Right cardiac atrium (tissue), 5 donors: ENCODE measurements around the gene NDST1. TPM values are rescaled to one million over a fixed set of nuclear protein-coding genes. Genes with fewer than 3 reads are reported as not detected.
"Not testable (repeated sequence)": the region's sequence is repeated elsewhere in the genome, so short reads cannot be mapped to it uniquely, and the experiment has no call there.

ENCODE experiments used
- ATAC-seq, 2 donors: fragments of 200-7000 bp; cut with Tn5 transposase; one replicate each; pipeline versions ENCODE4 v1.8.0 to v1.9.1; 2020; ENCODE audit warnings: moderate library complexity in 2 of 2, mild to moderate bottlenecking in 1 of 2
- DNase-seq, 3 donors: peaks; one replicate each; pipeline ENCODE4 v3.0.0-alpha.2; 2020
- H3K27ac ChIP-seq: one replicate; pipeline ENCODE4 v1.5.1; 2013; ENCODE audit warnings: mild to moderate bottlenecking, low read length, control low read depth, moderate library complexity
- H3K27me3 ChIP-seq: one replicate; pipeline ENCODE4 v1.6.1; 2013; ENCODE audit not compliant: control insufficient read depth, insufficient read depth
- H3K4me1 ChIP-seq: one replicate; pipeline ENCODE4 v1.6.1; 2013; ENCODE audit warnings: low read length; ENCODE audit not compliant: control insufficient read depth, insufficient read depth
- H3K4me3 ChIP-seq: one replicate; pipeline ENCODE4 v1.5.1; 2013; ENCODE audit warnings: low read length, control low read depth
- H3K9me3 ChIP-seq: one replicate; pipeline ENCODE4 v1.6.1; 2013; ENCODE audit warnings: low read length; ENCODE audit not compliant: control insufficient read depth
- WGBS: extraction: QIAGEN DNeasy Blood & Tissue Kit; methylation state at CpG from one replicate; pipeline ENCODE4 v1.1.7; 2013; 5-methylcytosine and 5-hydroxymethylcytosine counted together
- intact Hi-C, 4 donors: fragments of 100-400 bp; cut with DNase I; formaldehyde crosslinking; loops; one replicate each; pipeline versions ENCODE4 v1.11.0 to v1.14.0; 2022 to 2023
- polyA plus RNA-seq: library from polyadenylated mRNA; stranded (reverse); fragments of 200-250 nt; gene quantifications from one replicate; pipeline ENCODE4 v1.2.3, GENCODE V29; 2013
- total RNA-seq, 4 donors: library from RNA; stranded (reverse); fragmentation: NEBNext Ultra II Directional; extraction: Animal tissue kit (Norgen Biotek cat#: 25700); gene quantifications; one replicate each; pipeline ENCODE4 v1.2.1, GENCODE V29; 2021
- donor health status: healthy with polysubstance abuse.
- donor health status: DM: no; HTN: yes; CAD: no.
- donor health status: DM: no; HTN: no; CAD: no.
- donor health status: DM: no; HTN: yes; CAD: no; lungs with severe emphysema.
- donor health status: DM: yes; HTN: yes; CAD: no.

Gene NDST1
- total and polyA plus RNA-seq, 5 donors, result 45.9 to 67.8 (median 54.9) TPM

- H3K4me1 ChIP-seq, ATAC-seq, H3K27me3 ChIP-seq, H3K4me3 ChIP-seq, H3K9me3 ChIP-seq, intact Hi-C loops, H3K27ac ChIP-seq, DNase-seq: not testable (repeated sequence)
- 89% methylated on average over 6 of the region's 6 CpGs for WGBS
Observed at GRCh38 chr5:150476568-150476967, 31.4 kb upstream of the NDST1 start.

DNA sequence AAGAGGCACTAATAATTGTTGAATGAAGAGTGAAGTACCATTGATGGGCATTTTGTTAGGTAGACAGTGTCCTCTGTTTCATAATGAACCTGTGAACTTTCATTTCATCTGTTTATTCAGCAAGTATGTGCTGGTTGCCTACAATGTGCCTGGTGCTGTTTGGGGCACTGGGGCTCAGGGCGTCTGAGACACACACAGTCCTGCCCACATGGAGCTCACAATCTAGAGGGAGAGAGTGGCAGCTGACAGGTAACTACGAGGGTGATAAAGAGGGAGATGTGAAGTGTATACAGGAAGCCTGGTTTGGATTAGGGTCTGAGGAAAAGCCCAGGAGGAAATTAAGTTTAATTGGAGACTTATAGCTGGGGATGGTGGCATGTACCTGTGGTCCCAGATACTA lies 28.5 kb upstream of the NDST1 start:
- no peak overlapping the region for H3K4me3 ChIP-seq
- H3K27me3 ChIP-seq, result no peaks in the 10 kb centered on the region
- intact Hi-C loops, result no loop called here
- H3K9me3 ChIP-seq, result no peaks in the 10 kb centered on the region
- H3K4me1 ChIP-seq, result no peaks in the 10 kb centered on the region
- H3K27ac ChIP-seq, result no peak overlapping the region
- DNase-seq (no peak), ATAC-seq (no peak)
- WGBS, result 72% methylated on average over 2 of the region's 2 CpGs

GRCh38 chr5:150481708-150481965 lies 26.3 kb upstream of the NDST1 start:
- ATAC-seq, result no peak

GRCh38 chr5:150481972-150482406 lies 25.9 kb upstream of the NDST1 start:
- Histone ChIP-seq H3K4me3 (no peak overlapping the region), H3K4me1 (no peaks in the 10 kb centered on the region), H3K9me3 (no peaks in the 10 kb centered on the region), H3K27ac (no peak overlapping the region), H3K27me3 (no peaks in the 10 kb centered on the region)
- intact Hi-C loops, result no loop called here
- 53% methylated on average over 6 of the region's 6 CpGs for WGBS
- DNase-seq (no peak), ATAC-seq (no peak)

More at GRCh38 chr5:150481708-150481965, 26.3 kb upstream of the NDST1 start:
- no peak overlapping the region for H3K27ac ChIP-seq
- H3K4me1 ChIP-seq, result no peaks in the 10 kb centered on the region
- WGBS, result 89% methylated on average over 6 of the region's 6 CpGs
- H3K9me3 ChIP-seq, result no peaks in the 10 kb centered on the region
- no peak for DNase-seq
- H3K27me3 ChIP-seq, result no peaks in the 10 kb centered on the region
- intact Hi-C loops, result no loop called here
- no peak overlapping the region for H3K4me3 ChIP-seq

- WGBS, result 12% methylated on average over 28 of the region's 28 CpGs
- Histone ChIP-seq H3K27me3 (no peaks in the 10 kb centered on the region), H3K4me1 (peaks cover 24% of the 10 kb centered on the region), H3K9me3 (no peaks in the 10 kb centered on the region), H3K27ac (peak overlapping the region; percentile 99), H3K4me3 (peak overlapping the region; percentile 100)
- intact Hi-C loops, result loop anchor here (5.0 kb wide), 1 partner anchor 37 kb away; no protein-coding TSS in a partner anchor
- DNase-seq (no peak), ATAC-seq (peak in 1 of 2 donors; percentile 4)
Observed at GRCh38 chr5:150484964-150485692, 22.8 kb upstream of the NDST1 start.

DNA sequence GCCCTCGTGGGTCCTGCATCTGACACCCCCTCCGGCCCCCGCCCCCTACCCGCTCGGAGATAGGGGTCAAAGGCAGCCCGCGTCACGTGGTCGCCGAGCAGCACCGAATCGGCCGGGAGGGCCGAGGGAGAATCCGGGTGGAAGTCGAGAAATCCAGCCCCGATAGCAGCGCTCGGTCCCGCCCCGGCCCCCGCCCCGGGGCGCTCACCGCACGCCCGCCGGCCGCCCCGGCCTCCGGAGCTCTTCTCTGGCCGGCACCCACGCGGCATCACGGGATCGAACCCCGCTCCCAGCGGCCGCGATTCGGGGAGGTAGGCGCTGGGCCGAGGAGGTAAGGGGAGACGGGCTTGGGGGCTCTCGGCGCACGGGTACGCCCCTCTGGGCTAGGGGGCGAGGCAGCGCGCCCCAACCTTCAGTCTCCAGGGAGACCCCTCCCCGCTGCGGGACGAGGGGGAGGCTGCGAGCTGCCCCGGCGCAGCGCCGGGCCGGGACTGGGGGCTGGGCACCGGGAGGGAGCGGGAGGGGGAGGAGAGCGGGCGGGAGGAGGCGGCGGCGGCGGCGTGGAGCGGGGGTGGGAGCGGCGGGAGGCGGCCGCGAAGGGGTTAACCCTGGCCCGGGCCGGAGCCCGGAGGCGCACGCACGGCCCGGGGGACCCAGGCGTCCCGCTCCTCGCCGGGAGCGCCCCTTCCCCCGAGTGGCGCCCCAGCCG lies 22.1 kb upstream of the NDST1 start:
- peaks cover 31% of the 10 kb centered on the region for H3K4me1 ChIP-seq
- ATAC-seq (peak; percentile 57 to 65), DNase-seq (peak; percentile 81 to 92 (median 92))
- H3K27ac ChIP-seq, result peak overlapping the region; percentile 99
- intact Hi-C loops, result loop anchor here (5.0 kb wide), 1 partner anchor 36 kb away; no protein-coding TSS in a partner anchor
- H3K4me3 ChIP-seq, result peak overlapping the region; percentile 100
- whole genome bisulfite sequencing, result under 1% methylated on average over 89 of the region's 90 CpGs
- H3K27me3 ChIP-seq, result no peaks in the 10 kb centered on the region
- no peaks in the 10 kb centered on the region for H3K9me3 ChIP-seq

- under 1% methylated on average over 60 of the region's 60 CpGs for WGBS
- Histone ChIP-seq H3K27ac (peak overlapping the region; percentile 99), H3K27me3 (no peaks in the 10 kb centered on the region), H3K4me3 (peak overlapping the region; percentile 100), H3K9me3 (no peaks in the 10 kb centered on the region), H3K4me1 (peaks cover 35% of the 10 kb centered on the region)
- DNase-seq (peak; percentile 60 to 85 (median 80)), ATAC-seq (peak; percentile 13 to 35)
- intact Hi-C loops, result loop anchor here (5.0 kb wide), 1 partner anchor 36 kb away; no protein-coding TSS in a partner anchor
Observed at GRCh38 chr5:150486402-150487198, 21.3 kb upstream of the NDST1 start.

DNA sequence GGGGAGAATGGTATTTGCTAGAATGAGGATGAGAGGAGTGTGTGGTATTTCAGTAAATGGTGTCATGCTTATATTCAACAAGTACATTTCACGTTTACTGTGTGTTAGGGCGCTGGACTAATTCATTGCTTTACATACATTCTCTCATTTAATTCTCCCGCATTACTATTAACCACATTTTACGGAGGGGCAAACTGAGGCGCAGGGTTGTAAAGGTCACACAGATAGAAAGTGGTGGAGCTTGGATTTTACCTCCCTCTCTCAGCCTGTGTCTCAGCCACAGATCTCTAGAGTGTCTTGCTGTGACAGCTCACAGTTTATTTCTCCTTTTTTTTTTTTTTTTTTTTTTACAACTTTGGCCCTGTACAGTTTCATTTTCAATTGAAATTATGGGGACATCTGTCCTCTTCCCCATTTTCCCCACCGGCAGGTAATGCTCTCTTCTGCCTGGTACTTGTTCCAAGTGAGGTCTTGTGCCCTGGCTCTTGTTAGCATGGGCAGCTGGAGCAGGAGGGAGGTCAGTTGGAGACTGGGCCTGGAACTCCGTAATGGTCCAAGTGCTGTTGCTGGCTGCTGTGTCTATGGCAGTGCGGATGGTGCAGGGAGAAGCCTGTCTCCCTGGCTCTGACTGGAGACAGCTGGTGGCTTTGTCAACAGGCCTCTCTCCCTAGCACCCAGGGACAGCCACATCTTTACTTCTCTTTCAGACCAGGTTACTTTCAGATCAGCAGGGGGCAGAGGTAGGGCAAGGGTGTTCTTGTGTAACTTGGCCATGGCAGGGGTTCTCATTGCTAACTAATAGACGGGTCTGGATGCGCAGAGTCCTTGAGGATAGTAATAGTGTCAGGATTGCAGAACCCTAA lies 20.5 kb upstream of the NDST1 start:
- Histone ChIP-seq H3K4me1 (peaks cover 41% of the 10 kb centered on the region), H3K9me3 (no peaks in the 10 kb centered on the region), H3K4me3 (peak overlapping the region; percentile 100), H3K27me3 (no peaks in the 10 kb centered on the region), H3K27ac (peak overlapping the region; percentile 99)
- intact Hi-C loops, result loop anchor here (5.0 kb wide), 1 partner anchor 35 kb away; no protein-coding TSS in a partner anchor
- WGBS, result 27% methylated on average over 10 of the region's 10 CpGs
- ATAC-seq (peak; percentile 34 to 45), DNase-seq (peak; percentile 47 to 76 (median 73))

DNA sequence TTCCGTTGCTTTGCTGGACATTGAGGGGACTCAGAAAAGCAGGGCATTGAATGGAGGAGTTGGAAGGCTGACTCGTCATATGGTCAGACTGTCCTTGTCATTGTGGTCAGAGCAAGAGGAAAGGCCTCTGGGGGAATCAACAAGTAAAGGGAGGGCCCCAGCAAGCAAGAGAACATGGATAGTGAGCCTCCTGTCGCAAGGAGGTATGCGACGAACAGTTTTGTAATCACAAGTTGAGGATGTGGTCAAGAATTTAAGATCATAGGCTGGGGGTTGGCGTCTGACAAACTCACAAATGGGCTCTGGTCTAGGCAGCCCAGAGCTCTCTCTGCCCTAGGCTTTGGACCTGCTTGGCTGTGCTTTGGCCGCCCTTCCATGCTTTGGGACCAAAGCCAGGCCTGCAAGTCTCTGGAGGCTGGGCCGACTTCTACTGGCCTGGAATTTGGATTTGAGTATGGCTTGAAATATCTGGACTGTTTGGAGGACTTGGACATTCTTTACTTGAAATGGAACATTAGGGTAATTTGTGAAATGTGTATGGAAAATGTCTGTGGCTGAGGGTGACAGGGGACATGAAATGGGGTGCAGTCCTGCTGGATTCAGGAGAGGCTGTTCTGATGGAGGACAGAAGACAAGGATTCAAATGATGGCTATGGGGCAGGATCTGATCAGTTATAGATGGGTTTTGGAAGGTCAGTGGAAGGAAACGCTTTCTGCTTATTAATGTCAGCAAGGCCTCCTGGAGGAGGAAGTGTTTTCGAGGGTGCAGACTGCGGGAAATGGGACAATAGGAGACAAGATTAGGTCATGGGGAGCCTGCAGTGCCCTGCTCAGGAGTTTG lies 19.2 kb upstream of the NDST1 start:
- 12% methylated on average over 11 of the region's 11 CpGs for WGBS
- intact Hi-C loops, result loop anchor here (5.0 kb wide), 1 partner anchor 34 kb away; no protein-coding TSS in a partner anchor
- ATAC-seq, result peak; percentile 64 to 75
- DNase-seq, result peak; percentile 82 to 94 (median 92)
- peak overlapping the region; percentile 99 for H3K27ac ChIP-seq
- no peaks in the 10 kb centered on the region for H3K9me3 ChIP-seq
- no peak overlapping the region for H3K4me3 ChIP-seq
- H3K4me1 ChIP-seq, result peaks cover 45% of the 10 kb centered on the region
- no peaks in the 10 kb centered on the region for H3K27me3 ChIP-seq
